ENCODE measurements around the gene GRB7.

- TF ChIP-seq EZH2phosphoT487 (IDR thresholded peaks at IDR 0.05; ENCODE audit: insufficient read depth, low read depth): no peak
- TF ChIP-seq EZH2 (IDR thresholded peaks at IDR 0.05; ENCODE audit: insufficient read depth, poor library complexity, severe bottlenecking): no peak
Measured at GRCh38 chr17:39772415-39772814, 34.7 kb downstream of the GRB7 start.

Measured in GM23248 (cell line).